ENCODE measurements around the gene BBS12. TPM values are rescaled to one million over a fixed set of nuclear protein-coding genes. Genes with fewer than 3 reads are reported as not detected.

The BBS12 gene
- polyA plus RNA-seq, 1 of the 3 experiments (the other 2 are of a cell fraction): 1.5 TPM

DNA sequence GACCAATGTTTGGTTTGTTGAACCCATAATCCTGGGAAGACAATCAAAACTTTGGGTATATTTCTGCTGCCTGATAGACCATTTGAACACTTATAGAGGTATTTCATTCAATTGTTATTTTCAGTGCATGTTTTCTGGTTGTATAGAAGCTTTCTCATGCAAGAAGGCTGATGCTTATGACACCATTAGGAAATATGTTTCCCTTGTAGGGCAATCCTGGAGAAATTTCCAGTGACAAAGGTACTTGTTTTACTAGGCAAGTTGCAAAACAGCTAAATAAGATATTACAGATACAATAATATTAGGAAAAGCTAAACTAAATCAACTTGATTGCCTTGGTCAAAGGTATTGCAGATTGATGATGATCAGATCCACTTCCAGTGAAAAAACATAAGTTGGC is 61.3 kb downstream of the BBS12 start:
- H3K27me3 ChIP-seq (ENCODE audit: insufficient read depth): no peaks in the 10 kb centered on the region
- no peak for TF ChIP-seq REST (IDR thresholded peaks at IDR 0.05; ENCODE audit: low read depth, low read length)
- TF ChIP-seq FOXJ3 (CRISPR knock-in tag; IDR thresholded peaks at IDR 0.05): no peak
- no peak for TF ChIP-seq SMC3 (IDR thresholded peaks at IDR 0.05; ENCODE audit: low read depth, low read length)
- TF ChIP-seq IRF3 (IDR thresholded peaks at IDR 0.05; ENCODE audit: low read depth, low read length): no peak
- TF ChIP-seq MEF2A (IDR thresholded peaks at IDR 0.05; ENCODE audit: borderline replicate concordance, low read depth): no peak
- no peak for TF ChIP-seq MXI1 (IDR thresholded peaks at IDR 0.05; ENCODE audit: low read depth, low read length)
- TF ChIP-seq SIN3A (IDR thresholded peaks at IDR 0.05; ENCODE audit: borderline replicate concordance, low read depth, low read length): no peak
- TF ChIP-seq, protein P1, sequence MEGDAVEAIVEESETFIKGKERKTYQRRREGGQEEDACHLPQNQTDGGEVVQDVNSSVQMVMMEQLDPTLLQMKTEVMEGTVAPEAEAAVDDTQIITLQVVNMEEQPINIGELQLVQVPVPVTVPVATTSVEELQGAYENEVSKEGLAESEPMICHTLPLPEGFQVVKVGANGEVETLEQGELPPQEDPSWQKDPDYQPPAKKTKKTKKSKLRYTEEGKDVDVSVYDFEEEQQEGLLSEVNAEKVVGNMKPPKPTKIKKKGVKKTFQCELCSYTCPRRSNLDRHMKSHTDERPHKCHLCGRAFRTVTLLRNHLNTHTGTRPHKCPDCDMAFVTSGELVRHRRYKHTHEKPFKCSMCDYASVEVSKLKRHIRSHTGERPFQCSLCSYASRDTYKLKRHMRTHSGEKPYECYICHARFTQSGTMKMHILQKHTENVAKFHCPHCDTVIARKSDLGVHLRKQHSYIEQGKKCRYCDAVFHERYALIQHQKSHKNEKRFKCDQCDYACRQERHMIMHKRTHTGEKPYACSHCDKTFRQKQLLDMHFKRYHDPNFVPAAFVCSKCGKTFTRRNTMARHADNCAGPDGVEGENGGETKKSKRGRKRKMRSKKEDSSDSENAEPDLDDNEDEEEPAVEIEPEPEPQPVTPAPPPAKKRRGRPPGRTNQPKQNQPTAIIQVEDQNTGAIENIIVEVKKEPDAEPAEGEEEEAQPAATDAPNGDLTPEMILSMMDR (IDR thresholded peaks at IDR 0.05): no peak
- no peaks in the 10 kb centered on the region for H4K20me1 ChIP-seq (ENCODE audit: insufficient read depth)
- H3K4me2 ChIP-seq: no peak overlapping the region
- peaks cover 5 to 25% of the 10 kb centered on the region in 2 experiments for H3K4me1 ChIP-seq (ENCODE audit: control insufficient read depth in 1 of 2, insufficient read depth in 2 of 2, low read depth in 1 of 2, low read length in 1 of 2)
- peaks cover 18% of the 10 kb centered on the region for H3F3A ChIP-seq (replicated peaks; ENCODE audit: insufficient read depth)
- no peaks in the 10 kb centered on the region for H3K36me3 ChIP-seq (replicated peaks in 1 of 2; ENCODE audit: control insufficient read depth in 1 of 2, insufficient read depth in 2 of 2, low read length in 1 of 2)
- H3K9me3 ChIP-seq: no peaks in the 10 kb centered on the region
- POLR2A ChIA-PET: no interaction called here
- H3K9ac ChIP-seq: no peak overlapping the region
- no peak for DNase-seq
- H3K79me2 ChIP-seq (ENCODE audit: insufficient read depth): no peaks in the 10 kb centered on the region
- H3K9me2 ChIP-seq: no peaks in the 10 kb centered on the region
- CTCF ChIA-PET: interaction anchor here (1.0 kb wide), 1 partner anchor 26 kb away, joined by 3 read pairs; no protein-coding TSS in a partner anchor
- no peak overlapping the region for H3K27ac ChIP-seq (ENCODE audit: low read depth in 2 of 2, low read length in 1 of 2)
- no peak overlapping the region for H3K4me3 ChIP-seq (ENCODE audit: low read depth in 2 of 2, low read length in 1 of 2)
- no peak overlapping the region for H2AFZ ChIP-seq (ENCODE audit: low read depth)

Other genes starting within 250 kb of the BBS12 start
- not detected in 2 replicates for gene IL21, start 111.6 kb upstream of the BBS12 start, polyA plus RNA-seq (2012; rRNA removed)
- gene FGF2, start 94.1 kb downstream of the BBS12 start, polyA plus RNA-seq (2012; rRNA removed): 11.1 and 17.0 TPM in 2 replicates
- gene NUDT6, start 189.9 kb downstream of the BBS12 start, polyA plus RNA-seq (2012; rRNA removed): 10.1 and 10.5 TPM in 2 replicates